GM06990 (cell line): ENCODE data around the gene PGLYRP1.

Source experiments
- DNase-seq: peaks from one replicate; pipeline ENCODE4 v3.0.0-alpha.2; 2011; ENCODE audit not compliant: insufficient read length; ENCODE audit errors: extremely low read depth
- H3K27me3 ChIP-seq: replicated peaks from 2 replicates; pipeline ENCODE4 v1.6.0; 2011; ENCODE audit warnings: low read length; ENCODE audit not compliant: control insufficient read depth, insufficient read depth
- H3K36me3 ChIP-seq: 2 replicates; pipeline ENCODE4 v1.5.1; 2011; ENCODE audit warnings: low read length; ENCODE audit not compliant: control insufficient read depth, insufficient read depth
- H3K4me3 ChIP-seq: replicated peaks from 2 replicates; pipeline ENCODE4 v1.5.1; 2011; ENCODE audit warnings: low read depth, mild to moderate bottlenecking, control low read depth, low read length
- CTCF ChIP-seq: IDR thresholded peaks from 2 replicates; pipeline ENCODE4 v1.5.1; 2011; ENCODE audit warnings: low read length, control low read depth, mild to moderate bottlenecking, inconsistent platforms; ENCODE audit not compliant: insufficient read depth, poor library complexity, severe bottlenecking

PGLYRP1 gene

GRCh38 chr19:45976178-45976577, 46.7 kb downstream of the PGLYRP1 start:
- Histone ChIP-seq H3K4me3 (no peak overlapping the region), H3K27me3 (peaks cover 4% of the 10 kb centered on the region; the same call in 1 of the 2 replicates), H3K36me3 (no peaks in the 10 kb centered on the region)
- TF ChIP-seq CTCF, result no peak
- no peak for DNase-seq

- Histone ChIP-seq H3K27me3 (peaks cover 4% of the 10 kb centered on the region; the same call in 1 of the 2 replicates), H3K4me3 (no peak overlapping the region), H3K36me3 (no peaks in the 10 kb centered on the region)
- no peak for DNase-seq
- TF ChIP-seq CTCF, result no peak
Measured at GRCh38 chr19:45975306-45976070, 47.4 kb downstream of the PGLYRP1 start.

DNA sequence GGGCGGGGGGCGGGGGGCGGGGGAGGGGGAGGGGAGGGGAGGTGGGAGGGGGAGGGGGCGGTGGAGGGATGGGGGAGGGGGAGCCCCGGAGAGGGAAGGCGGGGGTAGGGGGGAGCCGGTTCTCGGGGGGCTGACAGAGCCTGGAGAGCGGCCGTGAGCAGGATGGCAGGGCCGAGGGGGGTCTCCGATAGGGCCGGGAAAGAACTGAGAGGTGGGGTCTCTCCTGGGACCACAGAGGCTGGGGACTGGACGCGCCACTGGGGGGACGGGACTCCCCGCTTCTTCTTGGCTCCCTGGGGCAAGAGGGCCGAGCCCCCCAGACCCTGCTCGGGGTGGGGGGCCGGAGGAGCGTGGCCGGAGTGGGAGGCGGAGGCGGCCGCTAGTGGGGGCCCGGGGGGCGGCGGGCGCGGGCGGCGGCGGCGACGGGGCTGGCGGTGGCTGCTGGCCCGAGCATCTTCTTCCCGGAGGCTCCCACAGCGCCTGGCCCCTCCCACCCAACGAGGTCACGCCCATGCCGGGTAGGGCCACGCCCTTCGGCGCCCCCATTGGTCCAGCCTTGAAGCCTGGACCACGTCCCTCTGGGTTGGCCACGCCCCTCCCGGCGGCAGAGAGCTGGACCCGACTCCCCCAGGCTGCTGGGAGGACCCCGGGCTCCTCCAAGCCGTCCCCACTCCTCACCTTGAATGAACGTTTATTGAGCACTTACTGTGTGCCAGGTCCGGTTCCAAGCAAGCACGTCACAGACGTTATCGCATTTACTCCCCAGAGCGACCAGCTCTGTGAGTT, 49.1 kb downstream of the PGLYRP1 start, which contains the start of gene NOVA2:
Gene NOVA2 (minus strand): TSS at position 313 of the 786 bp plus-strand sequence. CDS start 514 bp downstream, outside the sequence.
- TF ChIP-seq CTCF, result no peak
- Histone ChIP-seq H3K27me3 (peaks cover 4% of the 10 kb centered on the region; the same call in 1 of the 2 replicates), H3K4me3 (no peak within 1 kb of the TSS)

DNA sequence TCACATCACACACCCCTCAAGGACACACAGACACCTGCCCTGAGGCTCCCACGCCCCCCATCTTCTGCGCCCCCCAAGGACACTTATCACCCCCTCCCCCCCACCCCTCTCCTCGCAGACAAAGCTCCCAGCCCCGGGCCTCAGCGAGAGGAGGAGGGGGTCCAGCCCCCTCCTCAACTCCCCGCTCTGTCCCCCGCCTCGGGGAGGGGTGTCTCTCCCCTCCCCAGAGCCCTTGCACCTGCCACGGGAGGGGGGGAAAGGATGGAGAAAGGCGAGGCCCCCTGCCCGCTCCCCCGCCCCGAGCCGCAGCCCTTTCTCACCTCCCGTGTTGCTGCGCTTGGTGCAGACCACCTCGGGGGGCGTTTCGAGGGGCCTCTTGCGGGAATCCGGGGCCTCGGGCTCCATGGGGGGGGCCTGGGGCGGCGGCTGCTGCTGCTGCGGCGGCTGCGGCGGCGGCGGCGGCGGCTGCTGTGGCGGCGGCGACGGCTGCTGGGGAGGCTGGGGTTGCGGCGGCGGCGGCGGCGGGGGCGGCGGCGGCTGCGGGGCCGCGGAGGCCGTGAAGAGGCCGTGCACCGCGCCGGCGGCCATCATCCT, 49.8 kb downstream of the PGLYRP1 start:
- DNase-seq, result no peak
- Histone ChIP-seq H3K27me3 (peaks cover 4% of the 10 kb centered on the region; the same call in 1 of the 2 replicates), H3K4me3 (no peak overlapping the region), H3K36me3 (no peaks in the 10 kb centered on the region)
- TF ChIP-seq CTCF, result no peak

More for the DNA sequence above, 49.1 kb downstream of the PGLYRP1 start, which contains the start of gene NOVA2:
- H3K36me3 ChIP-seq, result no peaks in the 10 kb centered on the region
- peak; percentile 67 for DNase-seq

DNA sequence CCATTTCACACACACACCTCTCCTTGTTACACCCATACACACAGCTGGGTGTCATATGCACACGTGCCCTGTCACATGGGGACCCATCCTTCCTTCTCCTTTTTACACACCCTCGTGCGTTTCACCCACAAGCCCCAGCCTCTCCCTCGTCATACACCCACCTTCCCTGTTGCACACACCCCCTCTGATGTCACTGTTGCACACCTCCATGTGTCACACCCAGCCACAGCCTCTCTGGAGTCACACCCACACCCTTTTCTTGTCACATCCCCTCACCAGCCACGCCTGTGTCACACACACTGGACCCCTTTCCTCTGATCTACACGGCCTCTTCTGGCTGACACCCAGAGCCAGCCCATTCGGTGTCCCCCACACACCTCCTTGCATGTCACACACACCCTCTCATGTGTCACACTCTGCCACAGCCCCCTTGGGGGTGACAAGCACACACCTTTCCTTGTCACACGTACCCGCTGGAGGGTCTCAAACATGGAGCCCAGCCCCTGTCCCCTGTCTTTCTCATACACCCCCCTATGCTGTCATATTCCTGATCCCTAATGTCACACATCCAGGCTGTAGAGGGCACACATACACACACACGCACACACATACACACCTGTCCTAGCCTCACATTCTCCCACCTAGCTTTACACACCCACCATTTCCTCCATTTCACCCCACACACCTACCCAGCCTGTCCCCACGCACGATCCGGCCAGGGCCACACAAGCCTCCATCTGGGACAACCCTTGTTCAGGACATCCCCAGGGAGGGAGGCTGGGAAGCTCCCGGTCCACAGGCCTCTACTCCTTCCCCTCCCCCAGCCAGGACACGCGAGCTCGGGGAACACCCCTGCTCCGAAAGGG, 50.5 kb downstream of the PGLYRP1 start:
- H3K27me3 ChIP-seq, result peaks cover 4% of the 10 kb centered on the region
- no peak overlapping the region for H3K4me3 ChIP-seq
- DNase-seq, result no peak

More for the DNA sequence above, 50.5 kb downstream of the PGLYRP1 start:
- no peak for TF ChIP-seq CTCF
- no peaks in the 10 kb centered on the region for H3K36me3 ChIP-seq
